NCI-H2227 (cell line): ENCODE results near the gene MLEC.

ENCODE experiments used
- DNase-seq: peaks from one replicate; lab custom pipeline; 2025; ENCODE audit not compliant: unreplicated experiment; lab: John Stamatoyannopoulos, UW

MLEC gene

GRCh38 chr12:120690978-120691377 lies 4.0 kb downstream of the MLEC start:
- no peak for DNase-seq

GRCh38 chr12:120692524-120693033 lies 5.6 kb downstream of the MLEC start:
- DNase-seq: no peak

- no peak for DNase-seq
Observed at GRCh38 chr12:120693848-120694247, 6.9 kb downstream of the MLEC start.

- no peak for DNase-seq
Observed at GRCh38 chr12:120696626-120697025, 9.7 kb downstream of the MLEC start.

- DNase-seq: no peak
Observed at GRCh38 chr12:120697344-120697743, 10.4 kb downstream of the MLEC start.

GRCh38 chr12:120698665-120699064 lies 11.7 kb downstream of the MLEC start:
- DNase-seq: no peak

- no peak for DNase-seq
Observed at GRCh38 chr12:120699553-120699952, 12.6 kb downstream of the MLEC start.

- DNase-seq: no peak
Observed at GRCh38 chr12:120700886-120701285, 13.9 kb downstream of the MLEC start.

- no peak for DNase-seq
Observed at GRCh38 chr12:120702637-120703036, 15.7 kb downstream of the MLEC start.

GRCh38 chr12:120703311-120703942 lies 16.5 kb downstream of the MLEC start:
- no peak for DNase-seq

- DNase-seq: no peak
Observed at GRCh38 chr12:120705618-120706017, 18.7 kb downstream of the MLEC start.

- DNase-seq: no peak
Observed at GRCh38 chr12:120706029-120706428, 19.1 kb downstream of the MLEC start.

- no peak for DNase-seq
Observed at GRCh38 chr12:120708651-120709050, 21.7 kb downstream of the MLEC start.

GRCh38 chr12:120710031-120710804 lies 23.3 kb downstream of the MLEC start, which contains the start of gene UNC119B:
TSS of gene UNC119B (plus strand) at chr12:120710458. CDS start at chr12:120710475, 17 bp downstream.
- DNase-seq: peak; percentile 81

GRCh38 chr12:120710805-120711296 lies 23.9 kb downstream of the MLEC start:
- no peak for DNase-seq

- DNase-seq: peak; percentile 36
Observed at GRCh38 chr12:120711411-120711810, 24.5 kb downstream of the MLEC start.

GRCh38 chr12:120712610-120713009 lies 25.7 kb downstream of the MLEC start:
- DNase-seq: no peak

- DNase-seq: peak; percentile 87
Observed at GRCh38 chr12:120713861-120714482, 27.0 kb downstream of the MLEC start.

- DNase-seq: no peak
Observed at GRCh38 chr12:120718055-120718454, 31.1 kb downstream of the MLEC start.

GRCh38 chr12:120719072-120719471 lies 32.1 kb downstream of the MLEC start:
- DNase-seq: no peak

- no peak for DNase-seq
Observed at GRCh38 chr12:120719496-120720233, 32.7 kb downstream of the MLEC start.
